Measurements from ENCODE around the gene BCAP31.

DNA sequence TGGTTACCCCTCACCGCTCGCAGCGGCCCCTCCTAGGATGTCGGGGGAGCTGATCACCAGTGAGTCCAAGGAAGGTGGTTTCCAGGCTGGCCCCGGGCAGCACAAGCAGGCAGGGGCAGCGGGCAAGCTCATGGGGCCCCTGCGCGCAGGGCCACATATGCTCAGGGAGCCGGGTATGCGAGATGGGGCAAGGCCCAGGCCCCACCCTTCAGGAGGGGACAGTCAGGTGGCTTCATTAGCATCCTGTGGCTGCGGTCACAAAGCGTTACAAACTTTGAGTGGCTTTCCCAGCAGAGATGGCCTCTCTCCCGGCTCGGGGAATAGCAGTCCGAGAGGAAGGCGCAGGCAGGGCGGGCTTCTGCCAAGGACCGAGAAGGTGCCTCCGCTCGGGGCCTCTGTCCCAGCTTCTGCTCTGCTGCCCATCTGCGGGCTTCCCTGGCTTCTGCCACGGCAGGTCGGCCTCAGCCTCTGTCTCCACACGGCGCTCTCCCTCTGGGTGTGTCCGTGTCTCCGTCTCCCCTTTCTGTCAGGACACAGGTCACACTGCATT lies 13.9 kb upstream of the BCAP31 start:
- TF ChIP-seq, protein P1, sequence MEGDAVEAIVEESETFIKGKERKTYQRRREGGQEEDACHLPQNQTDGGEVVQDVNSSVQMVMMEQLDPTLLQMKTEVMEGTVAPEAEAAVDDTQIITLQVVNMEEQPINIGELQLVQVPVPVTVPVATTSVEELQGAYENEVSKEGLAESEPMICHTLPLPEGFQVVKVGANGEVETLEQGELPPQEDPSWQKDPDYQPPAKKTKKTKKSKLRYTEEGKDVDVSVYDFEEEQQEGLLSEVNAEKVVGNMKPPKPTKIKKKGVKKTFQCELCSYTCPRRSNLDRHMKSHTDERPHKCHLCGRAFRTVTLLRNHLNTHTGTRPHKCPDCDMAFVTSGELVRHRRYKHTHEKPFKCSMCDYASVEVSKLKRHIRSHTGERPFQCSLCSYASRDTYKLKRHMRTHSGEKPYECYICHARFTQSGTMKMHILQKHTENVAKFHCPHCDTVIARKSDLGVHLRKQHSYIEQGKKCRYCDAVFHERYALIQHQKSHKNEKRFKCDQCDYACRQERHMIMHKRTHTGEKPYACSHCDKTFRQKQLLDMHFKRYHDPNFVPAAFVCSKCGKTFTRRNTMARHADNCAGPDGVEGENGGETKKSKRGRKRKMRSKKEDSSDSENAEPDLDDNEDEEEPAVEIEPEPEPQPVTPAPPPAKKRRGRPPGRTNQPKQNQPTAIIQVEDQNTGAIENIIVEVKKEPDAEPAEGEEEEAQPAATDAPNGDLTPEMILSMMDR (IDR thresholded peaks at IDR 0.05; ENCODE audit: insufficient read depth, low read length) = no peak
- TF ChIP-seq, protein P2, sequence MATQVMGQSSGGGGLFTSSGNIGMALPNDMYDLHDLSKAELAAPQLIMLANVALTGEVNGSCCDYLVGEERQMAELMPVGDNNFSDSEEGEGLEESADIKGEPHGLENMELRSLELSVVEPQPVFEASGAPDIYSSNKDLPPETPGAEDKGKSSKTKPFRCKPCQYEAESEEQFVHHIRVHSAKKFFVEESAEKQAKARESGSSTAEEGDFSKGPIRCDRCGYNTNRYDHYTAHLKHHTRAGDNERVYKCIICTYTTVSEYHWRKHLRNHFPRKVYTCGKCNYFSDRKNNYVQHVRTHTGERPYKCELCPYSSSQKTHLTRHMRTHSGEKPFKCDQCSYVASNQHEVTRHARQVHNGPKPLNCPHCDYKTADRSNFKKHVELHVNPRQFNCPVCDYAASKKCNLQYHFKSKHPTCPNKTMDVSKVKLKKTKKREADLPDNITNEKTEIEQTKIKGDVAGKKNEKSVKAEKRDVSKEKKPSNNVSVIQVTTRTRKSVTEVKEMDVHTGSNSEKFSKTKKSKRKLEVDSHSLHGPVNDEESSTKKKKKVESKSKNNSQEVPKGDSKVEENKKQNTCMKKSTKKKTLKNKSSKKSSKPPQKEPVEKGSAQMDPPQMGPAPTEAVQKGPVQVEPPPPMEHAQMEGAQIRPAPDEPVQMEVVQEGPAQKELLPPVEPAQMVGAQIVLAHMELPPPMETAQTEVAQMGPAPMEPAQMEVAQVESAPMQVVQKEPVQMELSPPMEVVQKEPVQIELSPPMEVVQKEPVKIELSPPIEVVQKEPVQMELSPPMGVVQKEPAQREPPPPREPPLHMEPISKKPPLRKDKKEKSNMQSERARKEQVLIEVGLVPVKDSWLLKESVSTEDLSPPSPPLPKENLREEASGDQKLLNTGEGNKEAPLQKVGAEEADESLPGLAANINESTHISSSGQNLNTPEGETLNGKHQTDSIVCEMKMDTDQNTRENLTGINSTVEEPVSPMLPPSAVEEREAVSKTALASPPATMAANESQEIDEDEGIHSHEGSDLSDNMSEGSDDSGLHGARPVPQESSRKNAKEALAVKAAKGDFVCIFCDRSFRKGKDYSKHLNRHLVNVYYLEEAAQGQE (IDR thresholded peaks at IDR 0.05; ENCODE audit: insufficient replicate concordance, low read depth) = no peak

Measured in HL-60 (cell line).